ENCODE results near the gene DIS3.

DNA sequence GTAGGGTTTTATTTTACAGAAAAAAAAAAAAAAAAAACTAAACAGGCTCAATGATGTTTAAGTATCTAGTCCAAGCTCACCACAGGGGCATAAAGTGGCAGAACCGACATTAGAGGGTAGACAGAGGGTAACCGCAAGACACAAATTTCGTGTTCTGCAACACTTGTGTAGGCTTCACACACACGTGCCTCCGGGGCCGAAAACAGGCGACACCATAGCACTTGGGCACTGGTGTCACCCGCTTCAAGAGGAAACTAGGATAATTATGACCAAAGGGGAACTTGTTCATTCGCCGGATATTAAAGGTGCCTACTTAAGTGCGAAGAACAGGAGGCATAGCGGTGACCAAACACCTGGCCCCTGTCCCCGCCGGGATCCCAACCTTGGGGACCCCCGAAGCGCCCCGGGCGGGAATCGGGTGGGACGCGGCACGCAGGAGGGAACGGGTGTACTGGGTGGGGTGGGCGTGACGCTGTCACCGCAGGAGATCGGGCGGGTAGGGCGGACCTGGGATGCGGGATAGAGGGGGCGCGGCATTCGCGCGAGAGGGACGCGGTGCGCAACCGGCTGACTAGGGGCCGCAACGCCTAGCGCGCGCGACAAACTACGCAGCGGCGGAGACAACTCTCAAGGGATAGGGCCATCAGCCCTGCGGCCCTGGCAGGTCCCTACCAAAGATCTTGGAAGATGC lies 54.8 kb downstream of the DIS3 start:
- TF ChIP-seq, protein P1, sequence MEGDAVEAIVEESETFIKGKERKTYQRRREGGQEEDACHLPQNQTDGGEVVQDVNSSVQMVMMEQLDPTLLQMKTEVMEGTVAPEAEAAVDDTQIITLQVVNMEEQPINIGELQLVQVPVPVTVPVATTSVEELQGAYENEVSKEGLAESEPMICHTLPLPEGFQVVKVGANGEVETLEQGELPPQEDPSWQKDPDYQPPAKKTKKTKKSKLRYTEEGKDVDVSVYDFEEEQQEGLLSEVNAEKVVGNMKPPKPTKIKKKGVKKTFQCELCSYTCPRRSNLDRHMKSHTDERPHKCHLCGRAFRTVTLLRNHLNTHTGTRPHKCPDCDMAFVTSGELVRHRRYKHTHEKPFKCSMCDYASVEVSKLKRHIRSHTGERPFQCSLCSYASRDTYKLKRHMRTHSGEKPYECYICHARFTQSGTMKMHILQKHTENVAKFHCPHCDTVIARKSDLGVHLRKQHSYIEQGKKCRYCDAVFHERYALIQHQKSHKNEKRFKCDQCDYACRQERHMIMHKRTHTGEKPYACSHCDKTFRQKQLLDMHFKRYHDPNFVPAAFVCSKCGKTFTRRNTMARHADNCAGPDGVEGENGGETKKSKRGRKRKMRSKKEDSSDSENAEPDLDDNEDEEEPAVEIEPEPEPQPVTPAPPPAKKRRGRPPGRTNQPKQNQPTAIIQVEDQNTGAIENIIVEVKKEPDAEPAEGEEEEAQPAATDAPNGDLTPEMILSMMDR (IDR thresholded peaks at IDR 0.05; ENCODE audit: low read depth, low read length), result no peak
- TF ChIP-seq POLR2A (IDR thresholded peaks at IDR 0.05; ENCODE audit: extremely low read depth, insufficient read length) (no peak), MYC (IDR thresholded peaks at IDR 0.05; ENCODE audit: low read depth, low read length) (peak; percentile 92)
- TF ChIP-seq, protein P2, sequence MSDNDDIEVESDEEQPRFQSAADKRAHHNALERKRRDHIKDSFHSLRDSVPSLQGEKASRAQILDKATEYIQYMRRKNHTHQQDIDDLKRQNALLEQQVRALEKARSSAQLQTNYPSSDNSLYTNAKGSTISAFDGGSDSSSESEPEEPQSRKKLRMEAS (IDR thresholded peaks at IDR 0.05; ENCODE audit: low read depth, low read length), result peak; percentile 98

Measured in NB4 (cell line).